Measurements from ENCODE around the gene ANKS1A.
A peak's percentile ranks its signal among the peaks of the same experiment; 100 is the strongest.
"Not testable (repeated sequence)": the region's sequence is repeated elsewhere in the genome, so short reads cannot be mapped to it uniquely, and the experiment has no call there.

ANKS1A gene

GRCh38 chr6:35128496-35128895 is 239.4 kb downstream of the ANKS1A start:
- DNase-seq, result no peak

GRCh38 chr6:35136185-35136584 is 247.1 kb downstream of the ANKS1A start:
- DNase-seq, result no peak

- DNase-seq, result not testable (repeated sequence)
Measured at GRCh38 chr6:35138191-35138590, 249.1 kb downstream of the ANKS1A start.

- DNase-seq, result no peak
Measured at GRCh38 chr6:35139470-35139869, 250.4 kb downstream of the ANKS1A start.

GRCh38 chr6:35139924-35140638 is 251.0 kb downstream of the ANKS1A start:
- DNase-seq, result peak; percentile 55 to 75

- DNase-seq, result no peak
Measured at GRCh38 chr6:35140639-35141006, 251.6 kb downstream of the ANKS1A start.

All from NCI-H446 (cell line).